ENCODE measurements around the gene TMUB1. TPM values are rescaled to one million over a fixed set of nuclear protein-coding genes. Genes with fewer than 3 reads are reported as not detected.

The TMUB1 gene
- total and polyA plus RNA-seq, 9 of the 15 experiments (the other 6 are each of a cell fraction or from before 2014, with no cell fraction given) = 0.14 to 241 (median 74.1) TPM

DNA sequence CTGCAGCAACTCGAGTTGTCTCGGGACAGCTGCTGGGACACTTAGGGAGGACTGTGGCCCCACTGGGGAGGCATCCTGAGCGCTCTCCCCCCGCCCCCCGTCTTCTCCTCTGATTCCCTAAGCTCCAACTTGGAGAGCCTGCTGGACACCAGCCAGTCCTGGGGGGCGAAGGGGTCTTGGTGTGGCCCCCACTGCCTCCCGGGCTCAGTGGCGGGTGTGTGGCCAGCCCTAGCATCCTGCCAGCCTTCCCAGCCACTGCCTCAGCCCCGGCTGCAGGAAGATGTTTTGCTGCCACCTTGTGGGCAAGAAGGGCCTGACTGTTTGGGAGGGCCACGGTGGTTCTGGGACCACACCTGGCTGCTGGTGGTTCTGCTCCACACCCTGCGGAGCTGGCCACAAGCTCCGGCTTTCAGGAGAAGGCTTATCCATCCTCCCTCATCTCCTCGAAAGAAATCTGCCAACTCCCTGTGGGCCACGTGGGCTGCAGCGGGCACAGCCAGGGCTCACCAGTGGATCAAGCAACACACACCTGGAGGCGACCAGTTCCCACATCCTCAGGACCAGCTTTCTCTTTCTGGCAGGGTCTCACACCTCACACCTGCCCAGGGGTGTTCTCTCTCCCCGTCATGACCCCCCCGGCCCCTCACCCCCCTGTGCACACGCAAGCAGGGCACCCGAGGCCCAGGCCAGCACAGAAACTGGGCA is 27.8 kb upstream of the TMUB1 start (continued):
- no peak for TF ChIP-seq TGIF2 (CRISPR knock-in tag; IDR thresholded peaks at IDR 0.05)
- no peak for TF ChIP-seq NR4A1 (CRISPR knock-in tag; IDR thresholded peaks at IDR 0.05)
- no peak for TF ChIP-seq NR4A1 (tag; IDR thresholded peaks at IDR 0.05)
- TF ChIP-seq ATF7 (IDR thresholded peaks at IDR 0.05) = peak; percentile 35; the same call in 1 of the 2 replicates
- TF ChIP-seq ASH1L (IDR thresholded peaks at IDR 0.05; ENCODE audit: borderline replicate concordance, low read depth, partially characterized antibody) = no peak
- TF ChIP-seq, protein P1, sequence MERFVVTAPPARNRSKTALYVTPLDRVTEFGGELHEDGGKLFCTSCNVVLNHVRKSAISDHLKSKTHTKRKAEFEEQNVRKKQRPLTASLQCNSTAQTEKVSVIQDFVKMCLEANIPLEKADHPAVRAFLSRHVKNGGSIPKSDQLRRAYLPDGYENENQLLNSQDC (CRISPR knock-in tag; IDR thresholded peaks at IDR 0.05) = no peak
- TF ChIP-seq, protein P2, sequence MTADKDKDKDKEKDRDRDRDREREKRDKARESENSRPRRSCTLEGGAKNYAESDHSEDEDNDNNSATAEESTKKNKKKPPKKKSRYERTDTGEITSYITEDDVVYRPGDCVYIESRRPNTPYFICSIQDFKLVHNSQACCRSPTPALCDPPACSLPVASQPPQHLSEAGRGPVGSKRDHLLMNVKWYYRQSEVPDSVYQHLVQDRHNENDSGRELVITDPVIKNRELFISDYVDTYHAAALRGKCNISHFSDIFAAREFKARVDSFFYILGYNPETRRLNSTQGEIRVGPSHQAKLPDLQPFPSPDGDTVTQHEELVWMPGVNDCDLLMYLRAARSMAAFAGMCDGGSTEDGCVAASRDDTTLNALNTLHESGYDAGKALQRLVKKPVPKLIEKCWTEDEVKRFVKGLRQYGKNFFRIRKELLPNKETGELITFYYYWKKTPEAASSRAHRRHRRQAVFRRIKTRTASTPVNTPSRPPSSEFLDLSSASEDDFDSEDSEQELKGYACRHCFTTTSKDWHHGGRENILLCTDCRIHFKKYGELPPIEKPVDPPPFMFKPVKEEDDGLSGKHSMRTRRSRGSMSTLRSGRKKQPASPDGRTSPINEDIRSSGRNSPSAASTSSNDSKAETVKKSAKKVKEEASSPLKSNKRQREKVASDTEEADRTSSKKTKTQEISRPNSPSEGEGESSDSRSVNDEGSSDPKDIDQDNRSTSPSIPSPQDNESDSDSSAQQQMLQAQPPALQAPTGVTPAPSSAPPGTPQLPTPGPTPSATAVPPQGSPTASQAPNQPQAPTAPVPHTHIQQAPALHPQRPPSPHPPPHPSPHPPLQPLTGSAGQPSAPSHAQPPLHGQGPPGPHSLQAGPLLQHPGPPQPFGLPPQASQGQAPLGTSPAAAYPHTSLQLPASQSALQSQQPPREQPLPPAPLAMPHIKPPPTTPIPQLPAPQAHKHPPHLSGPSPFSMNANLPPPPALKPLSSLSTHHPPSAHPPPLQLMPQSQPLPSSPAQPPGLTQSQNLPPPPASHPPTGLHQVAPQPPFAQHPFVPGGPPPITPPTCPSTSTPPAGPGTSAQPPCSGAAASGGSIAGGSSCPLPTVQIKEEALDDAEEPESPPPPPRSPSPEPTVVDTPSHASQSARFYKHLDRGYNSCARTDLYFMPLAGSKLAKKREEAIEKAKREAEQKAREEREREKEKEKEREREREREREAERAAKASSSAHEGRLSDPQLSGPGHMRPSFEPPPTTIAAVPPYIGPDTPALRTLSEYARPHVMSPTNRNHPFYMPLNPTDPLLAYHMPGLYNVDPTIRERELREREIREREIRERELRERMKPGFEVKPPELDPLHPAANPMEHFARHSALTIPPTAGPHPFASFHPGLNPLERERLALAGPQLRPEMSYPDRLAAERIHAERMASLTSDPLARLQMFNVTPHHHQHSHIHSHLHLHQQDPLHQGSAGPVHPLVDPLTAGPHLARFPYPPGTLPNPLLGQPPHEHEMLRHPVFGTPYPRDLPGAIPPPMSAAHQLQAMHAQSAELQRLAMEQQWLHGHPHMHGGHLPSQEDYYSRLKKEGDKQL (CRISPR knock-in tag; IDR thresholded peaks at IDR 0.05; ENCODE audit: borderline replicate concordance) = no peak
- TF ChIP-seq RREB1 (CRISPR knock-in tag; IDR thresholded peaks at IDR 0.05) = 0 out of 2 replicates have a peak, but pooled peaks have one; percentile 37
- no peak for TF ChIP-seq C11orf30 (IDR thresholded peaks at IDR 0.05; ENCODE audit: low read depth)
- TF ChIP-seq GTF2E2 (tag; IDR thresholded peaks at IDR 0.05) = no peak
- TF ChIP-seq, protein P3, sequence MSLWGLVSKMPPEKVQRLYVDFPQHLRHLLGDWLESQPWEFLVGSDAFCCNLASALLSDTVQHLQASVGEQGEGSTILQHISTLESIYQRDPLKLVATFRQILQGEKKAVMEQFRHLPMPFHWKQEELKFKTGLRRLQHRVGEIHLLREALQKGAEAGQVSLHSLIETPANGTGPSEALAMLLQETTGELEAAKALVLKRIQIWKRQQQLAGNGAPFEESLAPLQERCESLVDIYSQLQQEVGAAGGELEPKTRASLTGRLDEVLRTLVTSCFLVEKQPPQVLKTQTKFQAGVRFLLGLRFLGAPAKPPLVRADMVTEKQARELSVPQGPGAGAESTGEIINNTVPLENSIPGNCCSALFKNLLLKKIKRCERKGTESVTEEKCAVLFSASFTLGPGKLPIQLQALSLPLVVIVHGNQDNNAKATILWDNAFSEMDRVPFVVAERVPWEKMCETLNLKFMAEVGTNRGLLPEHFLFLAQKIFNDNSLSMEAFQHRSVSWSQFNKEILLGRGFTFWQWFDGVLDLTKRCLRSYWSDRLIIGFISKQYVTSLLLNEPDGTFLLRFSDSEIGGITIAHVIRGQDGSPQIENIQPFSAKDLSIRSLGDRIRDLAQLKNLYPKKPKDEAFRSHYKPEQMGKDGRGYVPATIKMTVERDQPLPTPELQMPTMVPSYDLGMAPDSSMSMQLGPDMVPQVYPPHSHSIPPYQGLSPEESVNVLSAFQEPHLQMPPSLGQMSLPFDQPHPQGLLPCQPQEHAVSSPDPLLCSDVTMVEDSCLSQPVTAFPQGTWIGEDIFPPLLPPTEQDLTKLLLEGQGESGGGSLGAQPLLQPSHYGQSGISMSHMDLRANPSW (CRISPR knock-in tag; IDR thresholded peaks at IDR 0.05) = no peak
- no peak for TF ChIP-seq PHB (CRISPR knock-in tag; IDR thresholded peaks at IDR 0.05)

Data from K562 (cell line).